Measurements from ENCODE around the gene MEI1.

The MEI1 gene

DNA sequence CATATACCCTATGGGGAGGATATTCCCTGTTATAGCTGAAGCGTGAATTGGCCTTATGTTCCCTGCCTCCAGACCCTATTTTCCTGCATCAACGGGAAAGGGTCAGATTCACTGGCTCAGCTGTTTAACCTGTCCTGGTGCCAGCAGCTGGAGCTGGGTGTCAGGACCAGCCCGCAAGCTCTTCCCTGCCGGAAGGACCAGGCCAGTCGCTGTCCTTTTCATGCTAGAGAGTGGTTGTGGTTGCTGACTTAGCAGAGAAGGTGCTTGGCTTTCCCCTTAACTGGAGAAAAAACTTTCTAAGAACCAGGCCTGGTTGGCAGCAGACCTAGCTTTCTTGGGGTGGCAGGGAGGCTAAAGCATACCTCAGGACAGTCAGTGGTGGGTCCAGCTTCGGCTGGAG is 128.4 kb downstream of the MEI1 start:
- DNase-seq: no peak
- Histone ChIP-seq H3K27ac (no peak overlapping the region), H3K9me3 (ENCODE audit: severe bottlenecking) (no peaks in the 10 kb centered on the region), H3K27me3 (ENCODE audit: insufficient read depth, low read depth, severe bottlenecking) (no peaks in the 10 kb centered on the region), H3K36me3 (peaks cover 38% of the 10 kb centered on the region), H3K4me3 (ENCODE audit: low read depth, low read length) (no peak overlapping the region)
- TF ChIP-seq, protein P1, sequence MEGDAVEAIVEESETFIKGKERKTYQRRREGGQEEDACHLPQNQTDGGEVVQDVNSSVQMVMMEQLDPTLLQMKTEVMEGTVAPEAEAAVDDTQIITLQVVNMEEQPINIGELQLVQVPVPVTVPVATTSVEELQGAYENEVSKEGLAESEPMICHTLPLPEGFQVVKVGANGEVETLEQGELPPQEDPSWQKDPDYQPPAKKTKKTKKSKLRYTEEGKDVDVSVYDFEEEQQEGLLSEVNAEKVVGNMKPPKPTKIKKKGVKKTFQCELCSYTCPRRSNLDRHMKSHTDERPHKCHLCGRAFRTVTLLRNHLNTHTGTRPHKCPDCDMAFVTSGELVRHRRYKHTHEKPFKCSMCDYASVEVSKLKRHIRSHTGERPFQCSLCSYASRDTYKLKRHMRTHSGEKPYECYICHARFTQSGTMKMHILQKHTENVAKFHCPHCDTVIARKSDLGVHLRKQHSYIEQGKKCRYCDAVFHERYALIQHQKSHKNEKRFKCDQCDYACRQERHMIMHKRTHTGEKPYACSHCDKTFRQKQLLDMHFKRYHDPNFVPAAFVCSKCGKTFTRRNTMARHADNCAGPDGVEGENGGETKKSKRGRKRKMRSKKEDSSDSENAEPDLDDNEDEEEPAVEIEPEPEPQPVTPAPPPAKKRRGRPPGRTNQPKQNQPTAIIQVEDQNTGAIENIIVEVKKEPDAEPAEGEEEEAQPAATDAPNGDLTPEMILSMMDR (IDR thresholded peaks at IDR 0.05; ENCODE audit: low read depth, low read length): no peak

GRCh38 chr22:41828516-41828915 is 129.2 kb downstream of the MEI1 start:
- Histone ChIP-seq H3K36me3 (peaks cover 38% of the 10 kb centered on the region), H3K4me3 (ENCODE audit: low read depth, low read length) (no peak overlapping the region), H3K27me3 (ENCODE audit: insufficient read depth, low read depth, severe bottlenecking) (no peaks in the 10 kb centered on the region), H3K27ac (no peak overlapping the region), H3K9me3 (ENCODE audit: severe bottlenecking) (no peaks in the 10 kb centered on the region)
- no peak for DNase-seq
- TF ChIP-seq, protein P1 (IDR thresholded peaks at IDR 0.05; ENCODE audit: low read depth, low read length): no peak

DNA sequence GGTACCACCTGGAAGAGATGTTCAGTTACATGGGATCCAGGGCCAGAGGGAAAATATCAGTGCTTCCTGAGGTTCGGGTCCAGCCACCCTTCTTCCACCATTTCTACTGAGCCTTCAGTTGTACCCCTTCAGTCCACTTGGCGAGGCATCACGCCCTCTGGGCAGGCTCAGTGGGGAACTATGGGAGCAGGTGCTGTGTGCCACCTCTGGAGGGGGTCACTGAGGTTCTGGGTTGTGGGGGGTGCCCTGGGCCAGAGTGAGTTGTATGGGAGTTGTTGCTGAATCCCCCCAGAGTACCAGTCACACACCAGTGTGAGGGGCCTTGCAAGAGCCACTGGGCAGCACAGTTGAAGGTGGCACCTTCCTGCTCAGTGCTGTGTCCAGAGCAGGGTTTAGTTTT is 130.9 kb downstream of the MEI1 start:
- TF ChIP-seq, protein P1 (IDR thresholded peaks at IDR 0.05; ENCODE audit: low read depth, low read length): peak; percentile 24; the same call in 1 of the 2 replicates
- DNase-seq: peak; percentile 23

GRCh38 chr22:41831383-41831782 is 132.1 kb downstream of the MEI1 start:
- TF ChIP-seq, protein P1 (IDR thresholded peaks at IDR 0.05; ENCODE audit: low read depth, low read length): no peak
- no peak for DNase-seq
- H3K9me3 ChIP-seq (ENCODE audit: severe bottlenecking): no peaks in the 10 kb centered on the region
- no peaks in the 10 kb centered on the region for H3K27me3 ChIP-seq (ENCODE audit: insufficient read depth, low read depth, severe bottlenecking)
- peaks cover 36% of the 10 kb centered on the region for H3K36me3 ChIP-seq
- peak overlapping the region; percentile 6; the same call in 1 of the 2 replicates for H3K27ac ChIP-seq
- no peak overlapping the region for H3K4me3 ChIP-seq (ENCODE audit: low read depth, low read length)

More for the DNA sequence above, 130.9 kb downstream of the MEI1 start:
- Histone ChIP-seq H3K9me3 (ENCODE audit: severe bottlenecking) (no peaks in the 10 kb centered on the region), H3K36me3 (peaks cover 36% of the 10 kb centered on the region), H3K4me3 (ENCODE audit: low read depth, low read length) (no peak overlapping the region), H3K27ac (no peak overlapping the region), H3K27me3 (ENCODE audit: insufficient read depth, low read depth, severe bottlenecking) (no peaks in the 10 kb centered on the region)

DNA sequence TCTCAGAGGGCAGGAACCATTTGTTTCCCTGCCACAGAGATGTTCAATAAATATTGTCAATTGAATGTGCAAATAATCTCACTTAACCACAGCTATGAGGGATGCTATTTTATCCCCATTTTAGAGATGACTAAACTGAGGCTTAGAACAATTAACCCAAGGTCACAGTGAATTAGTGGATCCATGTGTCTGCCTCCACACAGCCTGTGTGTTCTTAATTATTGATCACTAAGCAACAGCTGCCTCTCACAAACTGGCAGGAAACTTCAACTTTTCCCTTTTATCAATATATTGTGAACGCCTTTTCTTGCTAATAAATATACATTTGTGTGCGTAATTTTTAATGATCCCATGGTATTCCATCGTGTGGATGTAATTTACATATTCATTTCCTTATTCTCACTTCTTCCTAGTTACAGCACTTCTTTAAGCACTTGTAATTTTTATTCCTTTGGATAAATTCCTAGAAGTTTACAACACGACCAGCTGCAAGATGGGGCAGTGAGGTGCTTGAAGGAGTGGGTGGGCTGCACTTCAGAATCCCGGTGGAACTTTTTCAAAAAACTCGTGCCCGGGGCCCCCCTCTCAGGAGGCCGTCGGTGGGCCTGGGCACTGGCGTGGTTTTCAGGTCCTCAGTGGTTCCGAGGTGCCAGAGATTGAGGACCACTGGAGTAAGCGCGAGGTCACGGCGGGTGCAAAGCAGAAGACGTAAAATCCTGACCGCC is 132.7 kb downstream of the MEI1 start:
- peaks cover 37% of the 10 kb centered on the region for H3K36me3 ChIP-seq
- DNase-seq: no peak
- H3K27me3 ChIP-seq (ENCODE audit: insufficient read depth, low read depth, severe bottlenecking): no peaks in the 10 kb centered on the region
- TF ChIP-seq, protein P1 (IDR thresholded peaks at IDR 0.05; ENCODE audit: low read depth, low read length): no peak
- peak overlapping the region; percentile 33 for H3K4me3 ChIP-seq (ENCODE audit: low read depth, low read length)
- H3K9me3 ChIP-seq (ENCODE audit: severe bottlenecking): no peaks in the 10 kb centered on the region
- peak overlapping the region; percentile 90 for H3K27ac ChIP-seq

Measured in WERI-Rb-1 (cell line).